Activated naive CD8-positive, alpha-beta T cell treated with anti-CD3 and anti-CD28 coated beads, Interleukin-2, amount 50 U/mL, for 24 hours (primary cell): ENCODE measurements around the gene CCR5.

ENCODE experiments used
- ATAC-seq: fragments of 150-1000 bp; cut with Tn5 transposase; one replicate; pipeline ENCODE4 v1.10.0; 2021
- DNase-seq: peaks from one replicate; pipeline ENCODE4 v3.0.0; 2021
- H3K27ac Mint-ChIP-seq: one replicate; pipeline ENCODE4 v1.8.0; 2021; ENCODE audit warnings: mild to moderate bottlenecking, mixed read lengths
- H3K27me3 Mint-ChIP-seq: one replicate; pipeline ENCODE4 v1.8.0; 2021; ENCODE audit warnings: mixed read lengths
- H3K36me3 Mint-ChIP-seq: one replicate; pipeline ENCODE4 v1.8.0; 2021; ENCODE audit warnings: low read depth, mixed read lengths
- H3K4me1 Mint-ChIP-seq: one replicate; pipeline ENCODE4 v1.8.0; 2021; ENCODE audit warnings: mixed read lengths
- H3K4me3 Mint-ChIP-seq: one replicate; pipeline ENCODE4 v1.8.0; 2021; ENCODE audit warnings: mild to moderate bottlenecking, moderate library complexity, mixed read lengths
- H3K9me3 Mint-ChIP-seq: one replicate; pipeline ENCODE4 v1.8.0; 2021; ENCODE audit warnings: mixed read lengths

Gene CCR5

DNA sequence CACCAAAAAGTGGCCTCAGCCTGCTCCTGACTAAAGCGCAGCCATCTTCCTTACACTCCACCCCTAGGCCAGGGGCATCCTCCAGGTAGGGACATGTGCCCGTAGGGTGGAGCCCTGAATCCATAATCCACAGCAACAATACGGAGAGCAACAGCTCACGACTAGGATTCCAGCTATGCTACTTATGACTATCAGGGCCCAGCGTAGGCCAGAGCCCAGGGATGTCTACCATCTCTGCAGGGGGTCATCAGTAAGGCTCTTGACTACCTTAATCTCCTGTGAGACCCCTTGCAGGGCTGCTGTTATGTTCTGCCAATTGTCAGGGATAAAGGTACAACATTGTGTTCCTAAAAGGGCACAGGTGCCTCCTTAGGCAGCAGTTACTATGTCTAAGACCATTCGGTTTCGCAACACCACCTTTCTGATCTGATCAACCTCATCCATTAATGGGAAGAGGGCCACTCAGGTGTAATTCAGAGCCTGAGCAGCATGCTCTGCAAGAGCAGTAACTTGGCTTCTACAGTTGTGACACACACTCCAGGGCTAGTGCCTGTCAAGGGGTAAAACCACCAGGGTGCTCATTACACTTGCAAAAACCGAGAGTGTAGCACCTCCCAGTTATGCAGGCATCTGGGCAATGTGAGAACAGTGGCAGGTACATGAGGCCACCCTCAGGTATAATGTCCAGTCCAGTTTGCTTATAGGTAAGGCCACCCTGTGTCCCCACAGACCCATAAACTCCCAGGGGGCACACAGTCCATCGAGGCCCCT is 47.3 kb downstream of the CCR5 start:
- Mint-ChIP-seq H3K4me1 (peaks cover 18% of the 10 kb centered on the region), H3K4me3 (no peak overlapping the region), H3K36me3 (no peaks in the 10 kb centered on the region), H3K27me3 (no peaks in the 10 kb centered on the region), H3K9me3 (no peaks in the 10 kb centered on the region), H3K27ac (no peak overlapping the region)
- DNase-seq: no peak
- ATAC-seq: no peak

DNA sequence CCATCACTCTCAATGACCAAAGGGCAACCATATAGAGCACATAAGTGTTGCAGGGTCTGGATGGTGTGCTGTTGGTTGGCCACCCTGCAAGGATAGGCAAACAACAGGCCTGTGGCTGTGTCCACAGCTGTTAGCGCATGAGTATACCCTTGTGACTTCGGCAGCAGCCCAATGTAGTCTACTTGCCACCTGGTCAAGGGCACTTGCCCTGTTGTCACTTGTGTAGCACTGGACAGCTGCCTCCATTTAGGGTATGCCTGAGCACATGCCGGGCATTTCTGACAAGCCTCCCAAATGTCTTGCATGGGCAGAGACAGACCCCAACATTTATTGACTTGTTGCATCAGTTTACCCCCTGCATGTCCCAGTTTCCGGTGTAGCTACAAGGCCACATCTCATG is 49.1 kb downstream of the CCR5 start:
- H3K4me3 Mint-ChIP-seq: no peak overlapping the region
- DNase-seq: no peak
- H3K27me3 Mint-ChIP-seq: no peaks in the 10 kb centered on the region
- H3K4me1 Mint-ChIP-seq: peaks cover 18% of the 10 kb centered on the region
- no peak overlapping the region for H3K27ac Mint-ChIP-seq
- H3K9me3 Mint-ChIP-seq: no peaks in the 10 kb centered on the region
- no peaks in the 10 kb centered on the region for H3K36me3 Mint-ChIP-seq
- no peak for ATAC-seq

DNA sequence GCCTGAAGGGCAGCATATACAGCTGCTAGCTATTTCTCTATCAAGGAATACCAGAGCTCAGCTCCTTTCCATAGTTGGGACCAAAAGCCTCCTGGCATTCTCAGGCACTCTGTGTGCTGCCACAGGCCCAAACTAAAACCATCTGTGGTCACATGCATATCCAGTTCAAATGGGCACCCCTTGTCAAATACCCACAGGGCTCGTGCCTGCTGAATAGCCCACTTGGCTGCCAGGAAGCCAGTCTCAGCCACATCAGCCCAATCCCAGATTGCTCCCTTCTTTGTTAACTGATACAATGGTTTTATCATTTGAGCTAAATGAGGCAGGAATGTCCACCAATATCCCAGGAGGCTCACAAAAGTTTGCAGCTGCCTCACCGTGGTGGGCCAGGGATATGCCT is 50.2 kb downstream of the CCR5 start:
- DNase-seq (no peak), ATAC-seq (no peak)
- Mint-ChIP-seq H3K9me3 (no peaks in the 10 kb centered on the region), H3K36me3 (no peaks in the 10 kb centered on the region), H3K4me3 (no peak overlapping the region), H3K27me3 (no peaks in the 10 kb centered on the region), H3K4me1 (peaks cover 13% of the 10 kb centered on the region), H3K27ac (no peak overlapping the region)

DNA sequence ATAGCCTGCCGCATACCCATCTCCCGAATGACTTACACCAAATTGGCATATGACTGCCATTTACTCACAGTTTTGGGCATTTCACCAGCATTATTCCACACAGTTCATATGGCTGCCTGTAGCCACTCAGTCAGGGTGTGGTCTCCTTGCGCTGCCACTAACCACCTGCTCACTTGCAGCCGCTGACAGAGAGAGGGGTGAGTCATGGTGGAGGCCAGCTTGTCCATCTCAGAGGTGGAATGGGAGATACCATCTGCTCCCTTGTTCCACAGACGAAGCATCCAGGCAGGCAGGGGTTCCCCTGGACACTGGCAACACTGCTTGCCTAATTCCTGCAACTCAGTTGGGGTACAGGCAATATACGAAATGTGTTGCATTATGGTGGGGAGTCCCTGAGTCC is 51.9 kb downstream of the CCR5 start:
- no peak for ATAC-seq
- no peaks in the 10 kb centered on the region for H3K27me3 Mint-ChIP-seq
- H3K36me3 Mint-ChIP-seq: no peaks in the 10 kb centered on the region
- no peak for DNase-seq
- no peak overlapping the region for H3K27ac Mint-ChIP-seq
- H3K9me3 Mint-ChIP-seq: no peaks in the 10 kb centered on the region
- H3K4me1 Mint-ChIP-seq: no peaks in the 10 kb centered on the region
- no peak overlapping the region for H3K4me3 Mint-ChIP-seq

DNA sequence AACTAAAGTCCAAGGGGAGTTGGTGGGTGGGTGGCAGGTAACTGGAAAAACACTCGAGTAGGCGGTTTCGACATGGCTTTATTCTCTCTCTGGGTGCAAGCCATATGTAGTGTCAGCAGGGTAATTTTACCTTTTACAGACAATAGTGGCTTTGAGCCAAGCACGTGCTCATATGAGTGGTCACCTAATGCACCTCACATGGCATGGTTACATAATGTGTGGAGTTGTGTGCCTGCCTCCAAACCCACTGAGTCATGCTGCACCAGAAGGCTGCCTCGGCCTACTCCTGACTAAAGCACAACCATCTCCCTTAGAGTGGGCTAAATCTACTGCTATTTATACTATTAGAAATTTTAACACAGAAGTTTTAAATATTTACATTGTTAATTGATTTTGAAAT is 52.8 kb downstream of the CCR5 start:
- no peak overlapping the region for H3K4me3 Mint-ChIP-seq
- DNase-seq: no peak
- no peak for ATAC-seq

More for the DNA sequence above, 52.8 kb downstream of the CCR5 start:
- Mint-ChIP-seq H3K4me1 (no peaks in the 10 kb centered on the region), H3K27ac (no peak overlapping the region), H3K27me3 (no peaks in the 10 kb centered on the region), H3K9me3 (no peaks in the 10 kb centered on the region), H3K36me3 (no peaks in the 10 kb centered on the region)
